Retina (tissue), 1 donor: ENCODE measurements around the gene SPATA33.

Source experiments
- DNase-seq: peaks from one replicate; pipeline ENCODE4 v3.0.0-alpha.2; 2016

Gene SPATA33

DNA sequence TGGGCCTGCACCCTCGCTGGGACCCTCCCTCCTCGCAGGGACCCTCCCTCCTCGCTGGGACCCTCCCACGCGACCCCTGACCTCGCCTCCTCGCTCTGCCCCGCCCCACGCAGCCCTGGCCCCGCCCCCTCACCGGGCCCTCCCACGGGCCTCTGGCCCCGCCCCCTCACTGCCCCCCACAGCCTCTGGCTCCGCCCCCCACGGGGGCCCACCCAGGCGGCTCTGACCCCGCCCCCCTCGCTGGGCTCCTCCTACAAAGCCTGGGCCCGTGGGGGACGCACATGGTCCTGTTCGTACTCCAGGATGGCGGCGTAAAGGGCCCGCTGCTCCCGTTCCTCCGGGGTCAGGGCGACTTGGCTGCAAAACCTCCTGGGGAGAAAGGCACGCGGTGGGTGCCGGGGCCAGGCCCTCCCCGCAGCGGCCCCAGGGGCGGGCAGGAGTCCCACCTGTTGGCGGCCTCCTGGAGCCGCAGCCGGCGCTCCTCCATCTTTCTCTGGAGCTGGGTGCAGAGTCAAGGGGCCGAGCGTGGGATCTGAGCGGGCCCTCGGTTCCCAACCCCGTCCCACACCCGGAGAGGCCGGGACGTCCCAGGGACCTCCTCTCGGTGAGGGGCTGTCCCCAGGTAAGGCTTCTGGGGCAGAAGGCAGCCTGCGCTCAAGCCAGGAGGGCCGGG lies 54.1 kb downstream of the SPATA33 start:
- peak; percentile 64 for DNase-seq

DNA sequence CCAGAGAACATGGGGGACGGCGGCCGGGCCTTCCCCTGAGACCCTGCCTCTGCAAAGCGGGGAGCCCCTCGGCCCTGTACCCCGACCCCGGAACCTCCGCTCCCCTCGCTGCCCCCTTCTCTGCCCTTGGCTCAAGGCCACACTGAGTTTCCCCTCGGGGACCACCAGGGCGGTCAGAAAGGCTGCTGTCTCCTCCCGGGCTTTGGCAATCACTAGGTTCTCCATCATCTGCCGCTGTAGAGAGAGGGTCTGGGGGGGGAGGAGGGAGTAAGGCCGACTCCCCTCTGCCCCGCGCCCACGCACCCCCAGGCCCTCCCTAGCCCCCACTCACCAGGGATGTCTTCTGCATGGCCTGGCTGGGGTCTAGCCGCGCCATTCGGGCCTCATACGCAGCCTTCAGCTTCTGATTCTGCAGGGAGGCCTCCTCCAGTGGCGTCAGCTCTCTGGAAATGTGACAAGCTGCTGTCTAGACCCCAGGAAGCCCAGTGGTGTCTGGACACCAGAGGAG lies 54.7 kb downstream of the SPATA33 start:
- DNase-seq, result no peak

DNA sequence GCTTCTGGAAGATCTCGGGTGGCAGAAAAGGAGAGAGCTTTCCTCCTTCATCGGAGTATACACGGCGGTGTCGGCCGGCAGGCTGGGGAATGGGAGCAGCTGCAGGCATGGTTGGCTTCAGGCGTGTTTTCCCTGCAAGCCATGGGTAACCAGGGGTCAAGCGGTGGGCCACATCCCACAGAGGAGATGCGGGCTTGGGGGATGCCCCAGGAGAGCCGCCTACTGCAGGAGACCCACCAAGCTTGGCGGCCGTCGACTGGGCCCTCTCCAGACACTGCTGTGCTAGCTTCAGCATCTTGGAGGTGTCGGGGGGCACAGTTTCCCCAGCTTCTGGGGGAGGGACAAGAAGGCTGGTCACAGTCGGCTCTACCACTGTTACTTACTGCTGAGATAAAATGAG lies 58.9 kb downstream of the SPATA33 start:
- DNase-seq, result no peak

DNA sequence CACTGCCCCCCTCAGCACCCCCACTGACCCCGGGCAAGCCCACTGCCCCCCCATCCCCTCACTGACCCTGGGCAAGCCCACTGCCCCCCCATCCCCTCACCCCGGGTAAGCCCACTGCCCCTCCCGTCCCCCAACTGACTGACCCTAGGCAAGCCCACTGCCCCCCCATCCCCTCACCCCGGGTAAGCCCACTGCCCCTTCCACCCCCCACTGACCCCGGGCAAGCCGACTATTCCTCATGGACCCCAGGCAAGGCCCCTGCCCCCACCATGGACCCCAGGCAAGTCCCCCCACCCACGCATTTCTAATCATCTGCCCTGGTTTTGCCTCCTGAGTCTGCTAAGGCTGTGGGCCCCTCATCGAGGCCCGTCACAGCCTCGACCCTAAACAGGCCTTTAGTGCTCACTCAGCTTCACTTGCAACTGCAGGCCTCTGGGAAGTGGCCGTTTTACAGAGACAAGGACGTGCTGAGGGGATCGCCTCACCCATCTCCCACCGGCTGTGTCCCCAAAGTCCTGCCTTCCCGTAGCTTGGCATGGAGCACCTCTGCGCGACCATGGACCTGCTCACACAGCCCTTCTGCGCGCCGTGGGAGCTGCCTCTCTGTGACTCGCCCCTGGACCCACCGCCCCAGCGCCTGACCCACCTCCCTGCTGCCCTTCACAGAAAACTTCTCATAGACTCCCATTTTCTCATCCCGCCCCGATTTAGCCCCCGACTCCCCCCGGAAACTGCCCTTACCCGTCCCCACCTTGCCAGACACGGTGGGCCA lies 59.5 kb downstream of the SPATA33 start:
- no peak for DNase-seq

DNA sequence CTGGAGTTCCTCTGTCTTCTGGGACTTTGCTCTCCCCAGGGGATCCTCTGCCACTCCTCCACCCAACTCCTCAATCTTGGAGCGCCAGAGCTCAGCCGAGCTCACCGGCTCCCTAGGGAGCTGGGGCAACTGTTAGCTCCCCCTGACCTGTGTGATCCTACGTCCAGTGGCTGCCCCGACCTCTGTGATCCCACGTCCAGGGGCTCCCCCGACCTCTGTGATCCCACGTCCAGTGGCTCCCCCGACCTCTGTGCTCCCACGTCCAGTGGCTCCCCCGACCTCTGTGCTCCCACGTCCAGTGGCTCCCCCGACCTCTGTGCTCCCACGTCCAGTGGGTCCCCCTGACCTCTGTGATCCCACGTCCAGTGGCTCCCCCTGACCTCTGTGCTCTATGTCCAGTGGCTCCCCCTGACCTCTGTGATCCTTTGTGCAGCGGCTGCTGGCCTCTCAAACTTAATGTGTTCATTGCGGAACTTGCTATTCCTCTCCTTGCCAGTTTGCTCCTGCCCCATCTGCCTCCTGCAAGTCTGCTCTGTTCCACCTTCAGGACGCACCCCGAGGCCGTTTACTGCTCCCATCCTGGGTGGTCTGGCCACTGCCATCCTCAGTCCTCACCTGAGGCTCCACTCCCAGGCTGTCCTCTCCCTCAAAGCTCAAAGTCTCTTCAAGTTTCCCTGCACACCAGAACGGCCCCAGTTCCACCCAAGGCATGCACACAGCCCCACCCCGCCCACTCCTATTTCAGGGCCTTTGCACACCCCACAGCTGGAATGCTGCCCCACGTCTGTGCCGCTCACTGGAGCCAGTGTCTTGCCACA lies 60.3 kb downstream of the SPATA33 start:
- DNase-seq, result no peak
